K562 (cell line): ENCODE data around the gene SERPINE1. TPM values are rescaled to one million over a fixed set of nuclear protein-coding genes. Genes with fewer than 3 reads are reported as not detected.

ENCODE experiments used
- CXXC5 ChIP-seq: fragments of 250-450 bp; sonication (Bioruptor Pico); IDR thresholded peaks from 2 replicates; pipeline ENCODE4 v1.8.0; 2022; ENCODE audit warnings: inconsistent platforms, mild to moderate bottlenecking, moderate library complexity
- DDX20 ChIP-seq: fragments of 450-650 bp; IDR thresholded peaks from 2 replicates; pipeline ENCODE4 v1.6.1; 2016; ENCODE audit warnings: missing genetic modification characterization, low read depth, mild to moderate bottlenecking, missing compliant biosample characterization, moderate library complexity
- ELF1 ChIP-seq: fragments of 200-800 bp; sonication (Bioruptor generic); IDR thresholded peaks from 2 replicates; pipeline ENCODE4 v1.6.1; 2016; ENCODE audit warnings: missing genetic modification characterization, missing compliant biosample characterization
- HNRNPL ChIP-seq: fragments of 200-400 bp; formaldehyde crosslinking; IDR thresholded peaks from 2 replicates; pipeline ENCODE4 v1.6.1; 2017; ENCODE audit warnings: low read depth, mild to moderate bottlenecking, low read length
- KDM1A ChIP-seq, 2 experiments: fragments of 450-650 bp; IDR thresholded peaks; 2 replicates each; pipeline ENCODE4 v1.6.1; 2016; ENCODE audit warnings: mild to moderate bottlenecking in 2 of 2
- KDM4B ChIP-seq, 2 experiments: fragments of 450-650 bp in 1 of 2; sonication (generic) in 1 of 2; IDR thresholded peaks; 2 replicates each; pipeline ENCODE4 v1.6.1; 2016 to 2017; ENCODE audit warnings: borderline replicate concordance in 2 of 2, antibody characterized with exemption in 1 of 2, low read depth in 1 of 2, mild to moderate bottlenecking in 1 of 2
- KDM5B ChIP-seq: fragments of 200-600 bp; sonication (generic); IDR thresholded peaks from 2 replicates; pipeline ENCODE4 v1.6.1; 2012; ENCODE audit warnings: low read depth, mild to moderate bottlenecking, moderate library complexity, low read length, control low read depth, inconsistent platforms; ENCODE audit not compliant: insufficient replicate concordance
- MCM7 ChIP-seq, 2 experiments: fragments of 450-650 bp; IDR thresholded peaks; 2 replicates each; pipeline ENCODE4 v1.6.1; 2016 to 2018
- MEIS2 ChIP-seq: fragments of 450-650 bp; IDR thresholded peaks from 2 replicates; pipeline ENCODE4 v1.6.1; 2014; ENCODE audit warnings: mild to moderate bottlenecking; ENCODE audit not compliant: partially characterized antibody
- NCOR1 ChIP-seq: fragments of 450-650 bp; IDR thresholded peaks from 2 replicates; pipeline ENCODE4 v1.6.1; 2016; ENCODE audit warnings: mild to moderate bottlenecking, moderate library complexity
- NR4A1 ChIP-seq, 2 experiments: fragments of 250-450 bp in 1 of 2; fragments of 450-650 bp in 1 of 2; sonication (Bioruptor Pico) in 1 of 2; IDR thresholded peaks; 2 replicates each; pipeline versions ENCODE4 v1.4.0 to v1.6.1; 2016 to 2020; ENCODE audit warnings: mild to moderate bottlenecking in 2 of 2, missing compliant biosample characterization in 1 of 2, missing genetic modification characterization in 1 of 2, moderate library complexity in 1 of 2
- RBM34 ChIP-seq: fragments of 200-400 bp; formaldehyde crosslinking; IDR thresholded peaks from 2 replicates; pipeline ENCODE4 v1.6.1; 2018; ENCODE audit warnings: low read length, borderline replicate concordance; ENCODE audit not compliant: insufficient read depth
- SMAD2 ChIP-seq: fragments of 150-350 bp; IDR thresholded peaks from 2 replicates; pipeline ENCODE4 v1.6.1; 2014; ENCODE audit warnings: low read depth, mild to moderate bottlenecking, low read length
- TAL1 ChIP-seq: fragments of 450-650 bp; IDR thresholded peaks from 2 replicates; pipeline ENCODE4 v1.6.1; 2016; ENCODE audit warnings: mild to moderate bottlenecking
- TGIF2 ChIP-seq: sonication (generic); formaldehyde crosslinking; IDR thresholded peaks from 2 replicates; pipeline ENCODE4 v1.8.1; 2022; ENCODE audit warnings: mild to moderate bottlenecking, missing genetic modification reagents, moderate library complexity
- ZNF431 ChIP-seq: sonication (generic); formaldehyde crosslinking; IDR thresholded peaks from 2 replicates; pipeline ENCODE4 v1.8.0; 2022; ENCODE audit warnings: mild to moderate bottlenecking, missing genetic modification reagents
- polyA plus RNA-seq, 8 experiments: library from polyadenylated mRNA; depleted of rRNA in 4 of 8; stranded (reverse) in 5 of 8; unstranded in 3 of 8; fragments of >200 nt; fragmentation: Nextera tagmentation in 2 of 8; fragmentation: Illumina TruSeq in 1 of 8; extraction: Ambion mirVana in 2 of 8; extraction: Trizol in 1 of 8; gene quantifications; 2 replicates each; pipeline versions ENCODE4 v1.2.1 to v1.2.3, GENCODE V29; 2011 to 2014; ENCODE audit warnings: inconsistent platforms in 1 of 8, missing spikeins in 1 of 8
- total RNA-seq, 7 experiments: library from RNA; depleted of rRNA in 6 of 7; stranded (reverse); fragments of >200 nt in 6 of 7; fragmentation: Illumina TruSeq in 2 of 7; extraction: Trizol in 2 of 7; gene quantifications; 2 replicates each; pipeline versions ENCODE4 v1.2.1 to v1.2.3, GENCODE V29; 2011 to 2021; ENCODE audit warnings: low replicate concordance in 1 of 7
- TF ChIP-seq, protein P1 (sequence below), 2 experiments: IDR thresholded peaks; 2 replicates each; pipeline ENCODE4 v1.6.1; 2012; ENCODE audit warnings: improper control_type of control experiment in 2 of 2, low read depth in 2 of 2, low read length in 2 of 2, borderline replicate concordance in 1 of 2
- TF ChIP-seq, protein P2 (sequence below): fragments of 450-650 bp; formaldehyde crosslinking; IDR thresholded peaks from 2 replicates; pipeline ENCODE4 v1.4.0; 2022; ENCODE audit warnings: missing genetic modification characterization
- TF ChIP-seq, protein P3 (sequence below): sonication (generic); formaldehyde crosslinking; IDR thresholded peaks from 2 replicates; pipeline ENCODE4 v1.8.0; 2022; ENCODE audit warnings: mild to moderate bottlenecking, missing genetic modification reagents

The SERPINE1 gene
- total and polyA plus RNA-seq, 9 of the 15 experiments (the other 6 are each of a cell fraction or from before 2014, with no cell fraction given), result 0.22 to 4.8 (median 0.91) TPM

DNA sequence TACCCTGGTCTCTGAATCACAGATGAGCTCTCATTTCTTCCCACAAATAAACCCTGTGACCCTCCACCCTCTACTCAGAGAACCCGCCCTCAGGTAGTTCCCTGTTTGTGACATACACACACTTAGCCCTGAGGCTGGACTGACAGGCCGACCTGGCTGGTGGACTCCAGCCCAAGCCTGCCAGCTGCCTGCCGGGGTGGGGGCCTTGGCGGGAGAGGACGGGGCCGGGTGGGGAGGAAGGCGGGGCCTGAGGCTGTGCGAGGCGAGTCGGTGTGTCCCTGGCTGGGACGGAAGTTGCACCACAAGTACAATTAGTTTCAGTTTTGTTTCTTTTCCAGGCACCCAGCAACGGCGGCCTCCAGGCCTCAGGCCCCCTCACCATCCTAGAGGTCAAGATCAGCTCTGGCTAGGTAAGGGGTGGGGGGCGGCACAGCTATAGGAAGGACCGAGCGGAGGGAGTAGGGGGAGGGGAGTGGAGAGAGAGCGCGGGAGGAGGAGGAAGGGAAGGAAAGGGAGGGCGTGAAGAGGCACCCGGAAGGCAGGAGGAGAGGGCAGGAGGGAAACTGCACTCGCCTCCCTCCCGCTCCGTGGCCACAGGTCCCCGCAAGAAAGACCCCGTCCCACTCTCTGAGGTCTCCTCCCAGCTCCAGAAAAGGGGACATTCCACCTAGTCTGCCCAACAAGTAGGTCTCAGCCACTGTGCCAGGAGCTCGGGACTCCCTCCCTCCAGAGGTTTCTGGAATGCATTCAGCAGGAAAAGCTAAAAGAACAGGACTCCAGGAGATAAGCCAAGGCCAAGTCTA lies 41.5 kb upstream of the SERPINE1 start, which contains the start of gene TRIM56 (continued):
- TF ChIP-seq, protein P1, sequence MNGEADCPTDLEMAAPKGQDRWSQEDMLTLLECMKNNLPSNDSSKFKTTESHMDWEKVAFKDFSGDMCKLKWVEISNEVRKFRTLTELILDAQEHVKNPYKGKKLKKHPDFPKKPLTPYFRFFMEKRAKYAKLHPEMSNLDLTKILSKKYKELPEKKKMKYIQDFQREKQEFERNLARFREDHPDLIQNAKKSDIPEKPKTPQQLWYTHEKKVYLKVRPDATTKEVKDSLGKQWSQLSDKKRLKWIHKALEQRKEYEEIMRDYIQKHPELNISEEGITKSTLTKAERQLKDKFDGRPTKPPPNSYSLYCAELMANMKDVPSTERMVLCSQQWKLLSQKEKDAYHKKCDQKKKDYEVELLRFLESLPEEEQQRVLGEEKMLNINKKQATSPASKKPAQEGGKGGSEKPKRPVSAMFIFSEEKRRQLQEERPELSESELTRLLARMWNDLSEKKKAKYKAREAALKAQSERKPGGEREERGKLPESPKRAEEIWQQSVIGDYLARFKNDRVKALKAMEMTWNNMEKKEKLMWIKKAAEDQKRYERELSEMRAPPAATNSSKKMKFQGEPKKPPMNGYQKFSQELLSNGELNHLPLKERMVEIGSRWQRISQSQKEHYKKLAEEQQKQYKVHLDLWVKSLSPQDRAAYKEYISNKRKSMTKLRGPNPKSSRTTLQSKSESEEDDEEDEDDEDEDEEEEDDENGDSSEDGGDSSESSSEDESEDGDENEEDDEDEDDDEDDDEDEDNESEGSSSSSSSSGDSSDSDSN (IDR thresholded peaks at IDR 0.05; ENCODE audit: borderline replicate concordance in 1 of 2, low read depth in 2 of 2, low read length in 2 of 2), result peak; percentile 40 to 76; a peak in 2 of 4 replicates
- TF ChIP-seq TAL1 (no peak), KDM4B (IDR thresholded peaks at IDR 0.05; ENCODE audit: borderline replicate concordance in 2 of 2, low read depth in 1 of 2) (0 out of 4 replicates have a peak, but pooled peaks of 1 of the 2 experiments have one; percentile 24), KDM1A (IDR thresholded peaks at IDR 0.05) (0 out of 4 replicates have a peak, but pooled peaks of 1 of the 2 experiments have one; percentile 39), NR4A1 (CRISPR knock-in tag; IDR thresholded peaks at IDR 0.05) (no peak), NR4A1 (tag; IDR thresholded peaks at IDR 0.05) (no peak), ELF1 (peak; percentile 88), DDX20 (no peak), MCM7 (IDR thresholded peaks at IDR 0.05) (no peak), TGIF2 (CRISPR knock-in tag) (no peak), SMAD2 (no peak), MEIS2 (peak; percentile 93), NCOR1 (no peak; the same call in 1 of the 2 replicates), KDM5B (peak; percentile 22), HNRNPL (no peak), CXXC5 (CRISPR knock-in tag) (peak; percentile 35; the same call in 1 of the 2 replicates), RBM34 (no peak), ZNF431 (CRISPR knock-in tag) (no peak)
- TF ChIP-seq, protein P2, sequence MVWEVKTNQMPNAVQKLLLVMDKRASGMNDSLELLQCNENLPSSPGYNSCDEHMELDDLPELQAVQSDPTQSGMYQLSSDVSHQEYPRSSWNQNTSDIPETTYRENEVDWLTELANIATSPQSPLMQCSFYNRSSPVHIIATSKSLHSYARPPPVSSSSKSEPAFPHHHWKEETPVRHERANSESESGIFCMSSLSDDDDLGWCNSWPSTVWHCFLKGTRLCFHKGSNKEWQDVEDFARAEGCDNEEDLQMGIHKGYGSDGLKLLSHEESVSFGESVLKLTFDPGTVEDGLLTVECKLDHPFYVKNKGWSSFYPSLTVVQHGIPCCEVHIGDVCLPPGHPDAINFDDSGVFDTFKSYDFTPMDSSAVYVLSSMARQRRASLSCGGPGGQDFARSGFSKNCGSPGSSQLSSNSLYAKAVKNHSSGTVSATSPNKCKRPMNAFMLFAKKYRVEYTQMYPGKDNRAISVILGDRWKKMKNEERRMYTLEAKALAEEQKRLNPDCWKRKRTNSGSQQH (CRISPR knock-in tag), result peak; percentile 51; the same call in 1 of the 2 replicates
- TF ChIP-seq, protein P3, sequence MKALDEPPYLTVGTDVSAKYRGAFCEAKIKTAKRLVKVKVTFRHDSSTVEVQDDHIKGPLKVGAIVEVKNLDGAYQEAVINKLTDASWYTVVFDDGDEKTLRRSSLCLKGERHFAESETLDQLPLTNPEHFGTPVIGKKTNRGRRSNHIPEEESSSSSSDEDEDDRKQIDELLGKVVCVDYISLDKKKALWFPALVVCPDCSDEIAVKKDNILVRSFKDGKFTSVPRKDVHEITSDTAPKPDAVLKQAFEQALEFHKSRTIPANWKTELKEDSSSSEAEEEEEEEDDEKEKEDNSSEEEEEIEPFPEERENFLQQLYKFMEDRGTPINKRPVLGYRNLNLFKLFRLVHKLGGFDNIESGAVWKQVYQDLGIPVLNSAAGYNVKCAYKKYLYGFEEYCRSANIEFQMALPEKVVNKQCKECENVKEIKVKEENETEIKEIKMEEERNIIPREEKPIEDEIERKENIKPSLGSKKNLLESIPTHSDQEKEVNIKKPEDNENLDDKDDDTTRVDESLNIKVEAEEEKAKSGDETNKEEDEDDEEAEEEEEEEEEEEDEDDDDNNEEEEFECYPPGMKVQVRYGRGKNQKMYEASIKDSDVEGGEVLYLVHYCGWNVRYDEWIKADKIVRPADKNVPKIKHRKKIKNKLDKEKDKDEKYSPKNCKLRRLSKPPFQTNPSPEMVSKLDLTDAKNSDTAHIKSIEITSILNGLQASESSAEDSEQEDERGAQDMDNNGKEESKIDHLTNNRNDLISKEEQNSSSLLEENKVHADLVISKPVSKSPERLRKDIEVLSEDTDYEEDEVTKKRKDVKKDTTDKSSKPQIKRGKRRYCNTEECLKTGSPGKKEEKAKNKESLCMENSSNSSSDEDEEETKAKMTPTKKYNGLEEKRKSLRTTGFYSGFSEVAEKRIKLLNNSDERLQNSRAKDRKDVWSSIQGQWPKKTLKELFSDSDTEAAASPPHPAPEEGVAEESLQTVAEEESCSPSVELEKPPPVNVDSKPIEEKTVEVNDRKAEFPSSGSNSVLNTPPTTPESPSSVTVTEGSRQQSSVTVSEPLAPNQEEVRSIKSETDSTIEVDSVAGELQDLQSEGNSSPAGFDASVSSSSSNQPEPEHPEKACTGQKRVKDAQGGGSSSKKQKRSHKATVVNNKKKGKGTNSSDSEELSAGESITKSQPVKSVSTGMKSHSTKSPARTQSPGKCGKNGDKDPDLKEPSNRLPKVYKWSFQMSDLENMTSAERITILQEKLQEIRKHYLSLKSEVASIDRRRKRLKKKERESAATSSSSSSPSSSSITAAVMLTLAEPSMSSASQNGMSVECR, result peak; percentile 36; the same call in 1 of the 2 replicates
